DMS53 (cell line): ENCODE data around the gene MED15.

Source experiments
- DNase-seq: peaks from one replicate; lab custom pipeline; 2025; lab: John Stamatoyannopoulos, UW

The MED15 gene

DNA sequence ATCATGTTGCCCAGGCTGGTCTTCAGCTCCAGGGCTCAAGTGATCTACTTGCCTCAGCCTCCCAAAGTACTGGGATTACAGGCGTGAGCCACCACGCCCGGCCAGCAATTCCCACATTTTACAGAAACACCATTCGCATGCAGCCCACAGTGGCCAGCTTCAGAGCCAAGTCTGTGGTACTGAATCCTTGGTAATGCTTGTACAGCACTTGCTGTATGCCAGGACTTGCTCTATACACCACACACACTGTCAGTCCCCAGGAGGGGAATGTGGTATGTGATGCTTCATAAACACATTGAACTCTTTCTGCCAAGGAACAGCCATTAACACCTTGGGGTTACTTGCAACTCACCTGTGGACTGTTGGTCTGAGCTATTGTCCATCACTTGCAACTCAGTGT is 119.4 kb downstream of the MED15 start:
- DNase-seq, result no peak

GRCh38 chr22:20627432-20627831 is 120.0 kb downstream of the MED15 start:
- DNase-seq, result no peak

- no peak for DNase-seq
Observed at GRCh38 chr22:20628081-20628939, 120.9 kb downstream of the MED15 start.

GRCh38 chr22:20629401-20629800 is 122.0 kb downstream of the MED15 start:
- DNase-seq, result no peak

GRCh38 chr22:20630873-20631617 is 123.6 kb downstream of the MED15 start:
- no peak for DNase-seq

- no peak for DNase-seq
Observed at GRCh38 chr22:20632082-20632481, 124.7 kb downstream of the MED15 start.

DNA sequence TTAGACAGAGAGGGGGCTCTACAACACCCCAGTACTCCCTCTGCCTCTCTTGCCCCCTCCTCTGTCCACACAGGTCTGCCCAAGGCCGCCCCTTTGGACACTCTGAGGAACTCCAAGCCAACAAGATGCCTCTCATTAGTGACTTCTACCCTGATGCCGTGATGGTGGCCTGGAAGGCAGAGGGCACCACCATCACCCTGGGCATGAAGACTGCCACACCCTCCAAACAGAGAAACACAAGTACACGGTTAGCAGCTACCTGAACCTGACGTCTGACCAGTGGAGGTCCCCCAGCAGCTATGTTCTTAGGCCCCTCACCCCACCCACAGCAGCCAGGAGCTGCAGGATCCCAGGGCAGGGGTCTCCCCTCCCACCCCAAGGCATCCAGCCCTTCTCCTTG is 125.1 kb downstream of the MED15 start:
- DNase-seq, result no peak

GRCh38 chr22:20634560-20635226 is 127.3 kb downstream of the MED15 start:
- DNase-seq, result no peak

DNA sequence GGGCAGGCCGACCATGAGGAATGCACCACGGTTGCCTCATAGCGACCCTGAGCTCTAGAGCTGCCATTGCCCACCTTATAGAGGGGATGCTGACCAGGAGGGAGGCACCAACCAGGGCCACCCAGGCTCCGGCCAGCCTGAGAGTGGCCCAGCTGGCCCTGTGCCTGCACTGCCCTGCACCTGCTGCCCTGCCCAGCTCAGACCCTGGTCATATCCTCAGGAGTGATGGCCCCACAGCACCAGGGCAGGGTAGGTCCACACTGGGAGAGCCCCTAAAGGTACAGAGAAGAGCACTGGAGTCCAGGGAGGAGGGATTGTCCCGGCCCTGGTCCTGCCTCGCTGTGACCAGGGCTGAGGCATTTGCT is 127.8 kb downstream of the MED15 start:
- no peak for DNase-seq

DNA sequence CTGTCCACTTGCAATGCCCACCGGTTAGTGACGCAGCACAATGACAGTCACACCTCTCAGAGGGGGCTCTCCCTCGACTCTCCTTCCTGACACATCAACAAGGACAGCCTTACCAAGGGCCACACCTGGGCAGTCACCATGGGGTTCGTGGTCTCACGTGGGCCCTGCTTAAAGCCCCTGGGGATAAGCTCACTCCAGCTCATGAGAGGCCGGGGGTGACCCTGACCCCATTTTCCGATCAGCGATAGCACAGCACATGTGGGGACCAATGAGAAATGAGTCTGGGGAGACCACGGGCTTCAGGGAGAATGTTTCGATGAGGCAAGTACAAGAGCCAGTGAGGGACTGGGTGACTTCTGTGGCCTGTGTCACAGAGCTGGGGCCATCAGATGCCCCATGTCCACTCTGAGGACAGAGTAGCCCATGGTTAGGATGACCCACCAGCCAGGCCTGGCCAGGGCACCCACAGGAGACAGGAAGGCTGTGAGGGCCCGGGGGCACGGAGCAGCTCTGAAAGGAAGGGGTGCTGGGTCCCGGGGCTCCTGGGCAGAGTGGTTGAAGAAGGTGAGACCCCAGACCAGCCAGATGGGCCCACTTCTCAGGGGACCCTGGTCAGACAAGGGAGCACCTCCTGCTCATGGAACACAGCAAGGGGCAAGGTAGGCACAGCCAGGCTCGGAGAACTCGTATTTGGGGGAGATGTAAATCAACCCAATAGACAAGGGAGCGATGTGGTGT is 128.8 kb downstream of the MED15 start:
- no peak for DNase-seq

DNA sequence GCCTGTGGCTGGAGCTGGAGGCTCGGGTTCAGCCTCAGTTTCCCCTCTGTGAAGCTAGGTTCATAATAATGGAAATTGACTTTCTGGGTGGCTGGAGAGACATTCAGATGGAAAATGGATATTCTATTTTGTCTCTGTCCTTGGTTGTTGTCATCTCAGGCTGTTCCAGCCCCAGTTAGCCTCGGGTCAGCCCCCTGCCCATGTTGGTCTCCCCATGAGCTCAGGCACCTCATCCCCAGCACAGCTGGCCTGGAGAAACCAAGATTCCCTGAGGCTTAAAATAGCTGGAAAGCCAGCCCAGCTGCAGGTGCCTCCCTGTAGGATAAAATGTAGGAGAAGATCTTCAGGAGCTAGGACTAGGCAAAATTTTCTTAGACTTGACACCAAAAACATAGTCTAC is 129.5 kb downstream of the MED15 start:
- DNase-seq, result no peak
